Nephron (organoid): ENCODE measurements around the gene ZNF385D.
"Not testable (repeated sequence)": the region's sequence is repeated elsewhere in the genome, so short reads cannot be mapped to it uniquely, and the experiment has no call there.

Experiments used
- H3K27ac Mint-ChIP-seq, 3 experiments: 2 replicates each; pipeline ENCODE4 v1.8.0; 2020; ENCODE audit warnings: mixed read lengths in 3 of 3, mild to moderate bottlenecking in 2 of 3, moderate library complexity in 1 of 3
- H3K27me3 Mint-ChIP-seq: 2 replicates; pipeline ENCODE4 v1.8.0; 2021; ENCODE audit warnings: low read depth, mild to moderate bottlenecking, moderate library complexity, mixed read lengths
- H3K36me3 Mint-ChIP-seq: 2 replicates; pipeline ENCODE4 v1.8.0; 2020; ENCODE audit warnings: low read depth, mixed read lengths
- H3K4me1 Mint-ChIP-seq: 2 replicates; pipeline ENCODE4 v1.8.0; 2020; ENCODE audit warnings: mixed read lengths
- H3K4me3 Mint-ChIP-seq, 3 experiments: 2 replicates each; pipeline ENCODE4 v1.8.0; 2020; ENCODE audit warnings: mild to moderate bottlenecking in 3 of 3, mixed read lengths in 3 of 3, moderate library complexity in 2 of 3
- H3K9me3 Mint-ChIP-seq: 2 replicates; pipeline ENCODE4 v1.8.0; 2020; ENCODE audit warnings: mixed read lengths
- CTCF ChIP-seq, 3 experiments: fragments of 200-600 bp; sonication (generic); IDR thresholded peaks; one replicate each; pipeline ENCODE4 v1.5.0; 2021; ENCODE audit warnings: antibody characterized with exemption in 3 of 3; ENCODE audit not compliant: unreplicated experiment in 3 of 3

Gene ZNF385D

GRCh38 chr3:21392526-21392925 is 358.5 kb downstream of the ZNF385D start:
- H3K4me3 Mint-ChIP-seq = no peak overlapping the region
- H3K27ac Mint-ChIP-seq = no peak overlapping the region
- no peaks in the 10 kb centered on the region for H3K4me1 Mint-ChIP-seq
- no peak for TF ChIP-seq CTCF (IDR thresholded peaks at IDR 0.05; ENCODE audit: unreplicated experiment in 3 of 3)
- peaks cover 4% of the 10 kb centered on the region for H3K9me3 Mint-ChIP-seq
- peaks cover 4% of the 10 kb centered on the region for H3K27me3 Mint-ChIP-seq
- H3K36me3 Mint-ChIP-seq = no peaks in the 10 kb centered on the region

GRCh38 chr3:21390856-21391255 is 360.2 kb downstream of the ZNF385D start:
- Mint-ChIP-seq H3K27me3 (peaks cover 4% of the 10 kb centered on the region), H3K4me3 (no peak overlapping the region), H3K4me1 (no peaks in the 10 kb centered on the region), H3K36me3 (no peaks in the 10 kb centered on the region), H3K9me3 (peaks cover 8% of the 10 kb centered on the region), H3K27ac (no peak overlapping the region)
- no peak for TF ChIP-seq CTCF (IDR thresholded peaks at IDR 0.05; ENCODE audit: unreplicated experiment in 3 of 3)

GRCh38 chr3:21390136-21390535 is 360.9 kb downstream of the ZNF385D start:
- Mint-ChIP-seq H3K36me3 (no peaks in the 10 kb centered on the region), H3K4me1 (no peaks in the 10 kb centered on the region), H3K27ac (no peak overlapping the region), H3K4me3 (no peak overlapping the region), H3K27me3 (peaks cover 4% of the 10 kb centered on the region), H3K9me3 (peaks cover 10% of the 10 kb centered on the region)
- TF ChIP-seq CTCF (IDR thresholded peaks at IDR 0.05; ENCODE audit: unreplicated experiment in 3 of 3) = no peak

GRCh38 chr3:21387142-21387826 is 363.7 kb downstream of the ZNF385D start:
- not testable (repeated sequence) for H3K27me3 Mint-ChIP-seq, H3K36me3 Mint-ChIP-seq, H3K4me1 Mint-ChIP-seq, H3K4me3 Mint-ChIP-seq, H3K27ac Mint-ChIP-seq
- peaks cover 10% of the 10 kb centered on the region for H3K9me3 Mint-ChIP-seq

- not testable (repeated sequence) for H3K27me3 Mint-ChIP-seq, H3K4me1 Mint-ChIP-seq, H3K36me3 Mint-ChIP-seq, H3K27ac Mint-ChIP-seq, H3K4me3 Mint-ChIP-seq, H3K9me3 Mint-ChIP-seq
These were observed 373.0 kb downstream of the ZNF385D start for GRCh38 chr3:21378036-21378435.

GRCh38 chr3:21377071-21377769 is 373.8 kb downstream of the ZNF385D start:
- H3K4me3 Mint-ChIP-seq = no peak overlapping the region
- no peaks in the 10 kb centered on the region for H3K9me3 Mint-ChIP-seq
- H3K27ac Mint-ChIP-seq = no peak overlapping the region
- no peak for TF ChIP-seq CTCF (IDR thresholded peaks at IDR 0.05; ENCODE audit: unreplicated experiment in 3 of 3)
- H3K4me1 Mint-ChIP-seq = no peaks in the 10 kb centered on the region
- no peaks in the 10 kb centered on the region for H3K36me3 Mint-ChIP-seq
- no peaks in the 10 kb centered on the region for H3K27me3 Mint-ChIP-seq

GRCh38 chr3:21372316-21372715 is 378.7 kb downstream of the ZNF385D start:
- no peak for TF ChIP-seq CTCF (IDR thresholded peaks at IDR 0.05; ENCODE audit: unreplicated experiment in 3 of 3)
- Mint-ChIP-seq H3K4me1 (no peaks in the 10 kb centered on the region), H3K36me3 (no peaks in the 10 kb centered on the region), H3K4me3 (no peak overlapping the region), H3K9me3 (peaks cover 8% of the 10 kb centered on the region), H3K27me3 (no peaks in the 10 kb centered on the region), H3K27ac (no peak overlapping the region)
